Skeletal muscle satellite cell (primary cell): Measurements from ENCODE around the gene MPRIP.

Experiments used
- H3K27me3 ChIP-seq: 2 replicates; pipeline ENCODE4 v1.7.0; 2013; ENCODE audit warnings: low read length; ENCODE audit not compliant: control insufficient read depth, insufficient read depth
- H3K36me3 ChIP-seq: 2 replicates; pipeline ENCODE4 v1.7.0; 2013; ENCODE audit warnings: mild to moderate bottlenecking, control low read depth, low read length; ENCODE audit not compliant: insufficient read depth
- H3K4me1 ChIP-seq: 2 replicates; pipeline ENCODE4 v1.7.0; 2013; ENCODE audit warnings: low read length; ENCODE audit not compliant: control insufficient read depth, insufficient read depth
- H3K4me2 ChIP-seq: 2 replicates; pipeline ENCODE4 v1.7.0; 2013; ENCODE audit warnings: mild to moderate bottlenecking, low read length
- H3K4me3 ChIP-seq: 2 replicates; pipeline ENCODE4 v1.7.0; 2013; ENCODE audit warnings: low read length
- H3K9ac ChIP-seq: 2 replicates; pipeline ENCODE4 v1.7.0; 2013; ENCODE audit warnings: mild to moderate bottlenecking, low read depth, low read length, moderate library complexity
- H3K9me3 ChIP-seq: replicated peaks from 2 replicates; pipeline ENCODE4 v1.7.0; 2013; ENCODE audit warnings: mild to moderate bottlenecking, control low read depth, low read length

MPRIP gene

GRCh38 chr17:17089796-17090641, 47.8 kb downstream of the MPRIP start:
- Histone ChIP-seq H3K9ac (no peak overlapping the region), H3K9me3 (no peaks in the 10 kb centered on the region), H3K36me3 (peaks cover 77% of the 10 kb centered on the region), H3K4me1 (peaks cover 17% of the 10 kb centered on the region), H3K4me2 (no peak overlapping the region), H3K4me3 (no peak overlapping the region), H3K27me3 (no peaks in the 10 kb centered on the region)

- Histone ChIP-seq H3K4me1 (peaks cover 19% of the 10 kb centered on the region), H3K4me2 (no peak overlapping the region), H3K27me3 (no peaks in the 10 kb centered on the region), H3K36me3 (peaks cover 77% of the 10 kb centered on the region), H3K9me3 (no peaks in the 10 kb centered on the region), H3K4me3 (no peak overlapping the region), H3K9ac (no peak overlapping the region)
These were observed 48.4 kb downstream of the MPRIP start for GRCh38 chr17:17090642-17091103.

- Histone ChIP-seq H3K36me3 (peaks cover 70% of the 10 kb centered on the region), H3K4me2 (no peak overlapping the region), H3K9me3 (no peaks in the 10 kb centered on the region), H3K4me3 (no peak overlapping the region), H3K27me3 (no peaks in the 10 kb centered on the region), H3K9ac (no peak overlapping the region), H3K4me1 (peaks cover 25% of the 10 kb centered on the region)
These were observed 49.0 kb downstream of the MPRIP start for GRCh38 chr17:17091276-17091675.

- Histone ChIP-seq H3K4me3 (no peak overlapping the region), H3K4me1 (peaks cover 31% of the 10 kb centered on the region), H3K9me3 (no peaks in the 10 kb centered on the region), H3K27me3 (no peaks in the 10 kb centered on the region), H3K36me3 (peaks cover 73% of the 10 kb centered on the region), H3K9ac (no peak overlapping the region), H3K4me2 (no peak overlapping the region)
These were observed 49.8 kb downstream of the MPRIP start for GRCh38 chr17:17091856-17092756.

DNA sequence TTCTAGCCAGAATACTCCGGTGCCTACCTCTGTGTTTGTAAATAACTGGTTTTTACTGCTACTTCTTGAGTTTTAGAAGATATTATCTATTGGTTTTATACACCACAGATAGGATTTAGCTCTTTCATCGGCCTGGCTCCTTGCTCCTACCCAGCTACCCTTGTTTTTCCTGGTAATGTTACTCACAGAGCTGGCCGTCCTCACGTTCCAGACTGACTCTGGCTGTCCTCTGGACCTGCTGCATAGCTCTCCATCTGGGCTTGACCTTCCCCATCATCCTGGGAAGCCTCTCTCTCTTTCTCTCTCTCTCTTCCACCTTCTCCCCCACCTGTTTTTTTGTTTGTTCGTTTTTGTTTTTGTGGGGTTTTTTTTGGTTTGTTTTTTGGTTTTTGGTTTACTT, 51.5 kb downstream of the MPRIP start:
- Histone ChIP-seq H3K4me2 (no peak overlapping the region), H3K27me3 (no peaks in the 10 kb centered on the region), H3K9me3 (no peaks in the 10 kb centered on the region), H3K4me3 (no peak overlapping the region), H3K4me1 (peaks cover 28% of the 10 kb centered on the region), H3K9ac (no peak overlapping the region), H3K36me3 (peaks cover 73% of the 10 kb centered on the region)

- no peaks in the 10 kb centered on the region for H3K9me3 ChIP-seq
- H3K4me3 ChIP-seq = no peak overlapping the region
- peaks cover 63% of the 10 kb centered on the region for H3K36me3 ChIP-seq
- H3K4me2 ChIP-seq = peak overlapping the region; percentile 37
- peak overlapping the region; percentile 36 for H3K9ac ChIP-seq
- H3K27me3 ChIP-seq = no peaks in the 10 kb centered on the region
- peaks cover 32% of the 10 kb centered on the region for H3K4me1 ChIP-seq
These were observed 54.4 kb downstream of the MPRIP start for GRCh38 chr17:17096438-17097178.

DNA sequence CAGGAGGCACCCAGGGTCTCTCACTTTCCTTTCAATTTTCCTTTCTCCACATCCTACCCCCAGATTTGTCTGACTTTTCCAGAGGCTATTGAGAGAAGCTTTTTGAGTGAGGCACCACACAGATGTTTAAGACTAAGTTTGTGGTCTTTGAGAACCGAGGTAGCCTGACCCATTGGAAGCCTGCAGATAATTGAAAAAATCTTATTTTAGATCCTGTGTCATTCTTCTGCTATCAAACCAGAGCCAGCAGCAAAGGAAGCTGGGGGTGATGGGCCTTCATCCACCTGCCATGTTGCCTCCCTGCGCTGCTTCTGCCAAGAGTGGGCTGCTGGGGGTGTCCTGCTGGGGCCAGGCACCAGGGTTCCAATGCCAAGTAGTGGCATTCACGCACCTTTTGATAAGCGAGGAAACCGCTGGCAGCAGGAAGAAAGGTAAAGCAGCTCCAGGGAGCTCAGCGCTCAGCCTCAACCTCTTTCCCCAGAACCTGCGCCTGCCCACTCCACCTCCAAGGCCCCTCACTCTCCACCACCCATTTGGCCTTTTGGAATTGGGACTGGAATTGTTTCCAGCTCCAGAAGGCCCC, 55.6 kb downstream of the MPRIP start:
- H3K4me1 ChIP-seq = peaks cover 32% of the 10 kb centered on the region
- no peak overlapping the region for H3K4me2 ChIP-seq
- no peak overlapping the region for H3K4me3 ChIP-seq
- no peaks in the 10 kb centered on the region for H3K27me3 ChIP-seq
- no peaks in the 10 kb centered on the region for H3K9me3 ChIP-seq
- peaks cover 59% of the 10 kb centered on the region for H3K36me3 ChIP-seq
- no peak overlapping the region for H3K9ac ChIP-seq

DNA sequence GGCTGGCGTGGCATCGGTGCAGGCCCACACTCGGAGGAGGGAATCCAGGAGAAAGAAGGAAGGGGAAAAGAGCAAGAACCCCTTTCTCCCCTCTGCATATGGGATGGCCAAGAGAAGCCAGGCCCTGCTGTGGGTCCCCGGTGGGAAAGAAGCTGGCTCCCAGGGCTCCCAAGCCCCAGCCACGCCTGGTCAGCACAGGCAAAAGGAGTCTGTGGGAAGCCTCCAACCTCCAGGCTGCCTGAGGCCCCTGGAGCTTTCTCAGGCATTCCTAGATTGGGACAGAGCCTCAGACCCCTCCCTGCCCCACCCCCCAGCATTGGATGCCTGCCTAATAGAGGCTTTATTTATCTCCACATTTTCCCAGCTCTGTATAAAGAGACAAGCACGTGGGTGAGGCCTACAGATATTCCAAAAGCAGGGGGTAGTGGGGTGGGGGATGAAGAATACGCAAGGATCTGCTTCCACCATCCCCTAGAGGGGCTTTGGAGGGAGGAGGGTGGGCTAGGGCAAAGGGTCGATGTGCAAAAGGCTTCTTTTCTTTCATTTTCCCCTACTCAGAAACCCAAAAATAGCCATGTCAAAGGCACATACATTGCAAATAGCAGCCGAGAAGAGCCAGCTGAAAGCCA, 56.4 kb downstream of the MPRIP start:
- Histone ChIP-seq H3K4me2 (no peak overlapping the region), H3K4me3 (no peak overlapping the region), H3K27me3 (no peaks in the 10 kb centered on the region), H3K9ac (no peak overlapping the region), H3K4me1 (peaks cover 30% of the 10 kb centered on the region), H3K36me3 (peaks cover 60% of the 10 kb centered on the region), H3K9me3 (no peaks in the 10 kb centered on the region)

DNA sequence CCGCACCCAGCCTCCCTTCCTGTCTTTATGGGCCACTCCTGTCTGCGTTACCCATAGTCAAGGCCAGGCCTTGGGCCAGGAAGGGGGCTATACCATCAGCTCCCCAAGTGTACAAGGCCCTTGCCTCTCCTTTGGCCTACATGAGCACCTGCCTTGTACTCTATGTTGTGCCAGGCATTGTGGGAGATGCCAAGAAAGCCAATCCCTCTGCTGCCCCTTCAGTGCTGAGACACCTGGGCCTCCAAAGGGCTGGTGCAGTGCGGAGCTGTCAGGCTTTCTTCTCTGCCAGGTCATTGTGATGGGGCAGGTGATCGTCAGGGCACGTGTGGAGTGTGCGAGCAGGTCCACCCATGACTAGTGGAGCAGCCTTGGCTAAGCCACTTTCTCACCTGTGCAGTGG, 59.9 kb downstream of the MPRIP start:
- Histone ChIP-seq H3K4me3 (no peak overlapping the region), H3K9me3 (no peaks in the 10 kb centered on the region), H3K4me1 (peaks cover 18% of the 10 kb centered on the region), H3K9ac (no peak overlapping the region), H3K4me2 (no peak overlapping the region), H3K36me3 (peaks cover 77% of the 10 kb centered on the region), H3K27me3 (no peaks in the 10 kb centered on the region)

DNA sequence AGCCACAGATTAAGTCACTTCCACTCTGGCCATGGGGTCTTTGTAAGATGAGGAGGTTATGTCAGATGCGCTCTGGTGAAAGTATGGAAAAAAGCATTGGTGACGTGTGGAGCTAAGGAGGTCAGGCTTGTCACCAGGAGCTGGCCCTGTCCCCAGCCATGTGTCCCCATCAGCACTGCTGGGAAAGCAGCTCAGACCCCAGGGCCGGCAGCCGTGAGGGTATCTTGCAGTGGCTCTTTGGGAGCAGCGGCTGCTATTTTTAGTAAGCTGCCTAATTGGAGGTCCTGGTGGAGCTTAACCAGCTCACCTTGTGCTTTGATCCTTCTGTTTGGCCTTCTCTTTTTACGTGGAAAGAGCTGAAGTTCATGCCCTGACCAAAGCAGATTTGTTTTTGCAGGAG, 60.9 kb downstream of the MPRIP start:
- H3K4me3 ChIP-seq = no peak overlapping the region
- peaks cover 22% of the 10 kb centered on the region for H3K4me1 ChIP-seq
- no peak overlapping the region for H3K4me2 ChIP-seq
- peaks cover 67% of the 10 kb centered on the region for H3K36me3 ChIP-seq
- H3K27me3 ChIP-seq = no peaks in the 10 kb centered on the region
- no peak overlapping the region for H3K9ac ChIP-seq
- H3K9me3 ChIP-seq = no peaks in the 10 kb centered on the region
